Measurements from ENCODE around the gene EMX1.

- TF ChIP-seq ZNF704 (CRISPR knock-in tag; IDR thresholded peaks at IDR 0.05; ENCODE audit: borderline replicate concordance): no peak
- no peak for TF ChIP-seq ZNF510 (CRISPR knock-in tag; IDR thresholded peaks at IDR 0.05; ENCODE audit: low read depth)
- TF ChIP-seq TAF1 (CRISPR knock-in tag; IDR thresholded peaks at IDR 0.05): no peak
- TF ChIP-seq CTCF (CRISPR knock-in tag; IDR thresholded peaks at IDR 0.05): peak; percentile 89
Measured at GRCh38 chr2:72892506-72893173, 24.7 kb upstream of the EMX1 start.

All from HepG2 (cell line).